ENCODE data around the gene TRIM43B.
"Not testable (repeated sequence)": the region's sequence is repeated elsewhere in the genome, so short reads cannot be mapped to it uniquely, and the experiment has no call there.

TRIM43B gene

GRCh38 chr2:95434507-95435076 is 50.0 kb downstream of the TRIM43B start:
- in situ Hi-C loops (cut with HindIII; ENCODE audit: low sequenced_read_pairs): not testable (repeated sequence)

- in situ Hi-C loops (cut with HindIII; ENCODE audit: low sequenced_read_pairs): not testable (repeated sequence)
These were observed 50.6 kb downstream of the TRIM43B start for GRCh38 chr2:95433973-95434372.

DNA sequence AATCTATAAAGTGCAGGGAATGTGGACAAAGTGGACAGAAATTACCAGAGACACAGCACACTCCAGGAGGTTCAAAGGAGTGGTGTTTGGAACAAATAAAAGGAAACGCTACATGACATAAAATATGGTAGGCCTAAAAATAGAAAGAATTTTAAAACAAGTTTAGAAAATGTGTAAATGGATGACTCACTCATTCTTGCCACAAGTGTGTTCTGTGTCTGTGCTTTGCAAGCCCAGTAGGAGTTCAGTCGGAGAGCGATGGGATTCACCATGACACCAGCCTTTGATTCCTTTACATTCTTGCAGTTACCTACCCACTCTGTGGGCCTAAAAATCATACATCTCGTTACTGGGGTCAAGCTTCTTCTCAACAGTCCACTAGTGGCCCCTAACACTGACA is 51.2 kb downstream of the TRIM43B start:
- in situ Hi-C loops (cut with HindIII; ENCODE audit: low sequenced_read_pairs): not testable (repeated sequence)

GRCh38 chr2:95429748-95430467 is 54.6 kb downstream of the TRIM43B start:
- in situ Hi-C loops (cut with HindIII; ENCODE audit: low sequenced_read_pairs): not testable (repeated sequence)

GRCh38 chr2:95427196-95427867 is 57.2 kb downstream of the TRIM43B start:
- in situ Hi-C loops (cut with HindIII; ENCODE audit: low sequenced_read_pairs): not testable (repeated sequence)

Measured in DLD1 (cell line).